ENCODE measurements around the gene FMNL1. TPM values are rescaled to one million over a fixed set of nuclear protein-coding genes. Genes with fewer than 3 reads are reported as not detected.

The FMNL1 gene
- polyA plus RNA-seq, 2 of the 4 experiments (the other 2 are of a cell fraction), result 8.6 to 43.9 TPM

GRCh38 chr17:45257115-45257514 lies 35.4 kb downstream of the FMNL1 start:
- peaks cover 20% of the 10 kb centered on the region for H3K4me1 ChIP-seq
- no peaks in the 10 kb centered on the region for H3K9me3 ChIP-seq
- CTCF ChIA-PET, result interaction anchor here (1.3 to 35.1 kb wide), 9 partner anchors 10 to 130 kb away, joined by 3 to 1378 read pairs (median 33); partner anchors contain the start of genes ACBD4 and FMNL1
- FAIRE-seq, result no peak
- DNase-seq (ENCODE audit: low read depth in 1 of 2, low spot score in 1 of 2), result no peak
- TF ChIP-seq KDM1A (IDR thresholded peaks at IDR 0.05; ENCODE audit: low read depth) (no peak), CBX8 (IDR thresholded peaks at IDR 0.05) (no peak), CHD2 (IDR thresholded peaks at IDR 0.05; ENCODE audit: low read length, partially characterized antibody) (no peak), NPAS2 (CRISPR knock-in tag; IDR thresholded peaks at IDR 0.05; ENCODE audit: borderline replicate concordance) (no peak), EHF (CRISPR knock-in tag; IDR thresholded peaks at IDR 0.05) (no peak), MAX (IDR thresholded peaks at IDR 0.05) (no peak), FOSL2 (IDR thresholded peaks at IDR 0.05) (no peak), FOSL2 (CRISPR knock-in tag; IDR thresholded peaks at IDR 0.05) (no peak), MAFK (IDR thresholded peaks at IDR 0.05; ENCODE audit: partially characterized antibody) (no peak), ZNF302 (CRISPR knock-in tag; IDR thresholded peaks at IDR 0.05) (no peak), TP53 (CRISPR knock-in tag; IDR thresholded peaks at IDR 0.05) (no peak), CEBPB (IDR thresholded peaks at IDR 0.05) (no peak), HMGXB4 (CRISPR knock-in tag; IDR thresholded peaks at IDR 0.05; ENCODE audit: borderline replicate concordance) (no peak)
- 91% methylated on average over 16 of the region's 16 CpGs for WGBS (ENCODE audit: missing lambda C conversion rate)
- no peak overlapping the region for H3K4me2 ChIP-seq
- peak overlapping the region in 1 of 2 experiments; percentile 42; a peak in 1 of 6 replicates for H3K27ac ChIP-seq
- POLR2A ChIA-PET, result interaction anchor here (0.6 to 1.9 kb wide), 4 partner anchors 9 to 512 kb away, joined by 3 to 7 read pairs (median 3); no protein-coding TSS in a partner anchor
- no peak for ATAC-seq
- H3K4me3 ChIP-seq, result no peak overlapping the region

GRCh38 chr17:45258981-45259380 lies 37.3 kb downstream of the FMNL1 start:
- POLR2A ChIA-PET, result interaction anchor here (1.4 kb wide), 1 partner anchor 12 kb away, joined by 3 read pairs; no protein-coding TSS in a partner anchor

More at GRCh38 chr17:45258981-45259380, 37.3 kb downstream of the FMNL1 start:
- peaks cover 27% of the 10 kb centered on the region for H3K4me1 ChIP-seq
- FAIRE-seq, result no peak
- no peak for TF ChIP-seq CHD4 (IDR thresholded peaks at IDR 0.05; ENCODE audit: borderline replicate concordance)
- no peak for TF ChIP-seq ZNF302 (CRISPR knock-in tag; IDR thresholded peaks at IDR 0.05)
- no peak for TF ChIP-seq NR3C1 (IDR thresholded peaks at IDR 0.05)
- TF ChIP-seq CTCF (IDR thresholded peaks at IDR 0.05), result no peak
- no peak for TF ChIP-seq PHF8 (IDR thresholded peaks at IDR 0.05; ENCODE audit: borderline replicate concordance, low read depth)
- no peak for TF ChIP-seq JUNB (IDR thresholded peaks at IDR 0.05)
- no peak for TF ChIP-seq HOXB13 (CRISPR knock-in tag; IDR thresholded peaks at IDR 0.05; ENCODE audit: low read depth)
- TF ChIP-seq ZFP36 (IDR thresholded peaks at IDR 0.05; ENCODE audit: borderline replicate concordance, partially characterized antibody), result no peak
- no peak for TF ChIP-seq RARB (CRISPR knock-in tag; IDR thresholded peaks at IDR 0.05)
- no peak for TF ChIP-seq CHD2 (IDR thresholded peaks at IDR 0.05; ENCODE audit: low read length, partially characterized antibody)
- no peak for TF ChIP-seq ELK1 (IDR thresholded peaks at IDR 0.05; ENCODE audit: low read depth, low read length)
- no peak for TF ChIP-seq CBX2 (IDR thresholded peaks at IDR 0.05; ENCODE audit: borderline replicate concordance, low read depth)
- TF ChIP-seq ZC3H11A (IDR thresholded peaks at IDR 0.05), result no peak
- TF ChIP-seq EP300 (IDR thresholded peaks at IDR 0.05), result no peak
- no peak for TF ChIP-seq HEYL (CRISPR knock-in tag; IDR thresholded peaks at IDR 0.05)
- TF ChIP-seq RAD21 (conservative IDR thresholded peaks at IDR 0.05 in 1 of 2, IDR thresholded peaks at IDR 0.05 in 1 of 2), result no peak
- no peak for TF ChIP-seq RNF2 (IDR thresholded peaks at IDR 0.05; ENCODE audit: borderline replicate concordance, low read depth)
- no peak overlapping the region for H3K4me3 ChIP-seq
- no peaks in the 10 kb centered on the region for H3K9me3 ChIP-seq
- H3K27ac ChIP-seq, result no peak overlapping the region
- DNase-seq (ENCODE audit: low read depth in 1 of 2, low spot score in 1 of 2), result no peak
- CTCF ChIA-PET, result interaction anchor here (0.6 to 35.1 kb wide), 15 partner anchors 10 to 167 kb away, joined by 3 to 1378 read pairs (median 10); partner anchors contain the start of genes ACBD4, FMNL1 and PLCD3
- H3K4me2 ChIP-seq, result no peak overlapping the region
- ATAC-seq, result no peak
- 65% methylated on average over 5 of the region's 5 CpGs for WGBS (ENCODE audit: missing lambda C conversion rate)
